ENCODE measurements around the gene CD300E. TPM values are rescaled to one million over a fixed set of nuclear protein-coding genes. Genes with fewer than 3 reads are reported as not detected.

Gene CD300E
- polyA plus RNA-seq, 1 donor (not counting 4 experiments of a cell fraction or from before 2014, with no cell fraction given) = not detected

DNA sequence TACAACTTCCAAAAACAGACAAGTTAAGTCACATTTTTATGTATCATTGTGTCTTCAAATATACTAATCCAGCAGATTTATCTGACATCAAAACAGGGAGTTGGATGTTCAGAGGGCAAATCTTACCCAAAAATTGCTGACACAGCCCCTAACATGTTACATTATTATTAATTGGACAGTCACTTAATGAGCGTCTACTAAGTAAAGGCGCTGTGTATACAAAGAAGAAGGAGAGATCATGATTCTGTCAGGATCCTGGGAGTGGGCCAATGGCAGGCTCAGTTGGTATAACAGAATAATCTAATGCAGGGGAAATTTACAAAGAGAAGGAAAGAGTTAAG is 18.4 kb upstream of the CD300E start:
- Histone ChIP-seq H3K9me1 (ENCODE audit: control insufficient read depth, extremely low read depth, insufficient read depth, low read length) (no peaks in the 10 kb centered on the region), H3K4me2 (ENCODE audit: control insufficient read depth, extremely low read depth, insufficient read depth, low read depth, low read length) (no peak overlapping the region), H3K79me2 (ENCODE audit: control insufficient read depth, insufficient read depth, low read length) (no peaks in the 10 kb centered on the region), H3K36me3 (ENCODE audit: control insufficient read depth in 2 of 2, extremely low read depth in 1 of 2, insufficient read depth in 2 of 2, low read length in 2 of 2) (no peaks in the 10 kb centered on the region), H3K27me3 (ENCODE audit: control insufficient read depth, extremely low read depth, insufficient read depth, low read length) (peaks cover 11% of the 10 kb centered on the region), H3K27ac (ENCODE audit: control insufficient read depth, insufficient read depth, low read length) (no peak overlapping the region), H3K9me3 (ENCODE audit: control insufficient read depth, low read depth, low read length) (no peaks in the 10 kb centered on the region), H3K9ac (ENCODE audit: control insufficient read depth, extremely low read depth, insufficient read depth, low read length) (no peak overlapping the region), H3K4me3 (ENCODE audit: control insufficient read depth in 2 of 3, extremely low read depth in 1 of 3, insufficient read depth in 2 of 3, low read depth in 1 of 3, low read length in 3 of 3) (no peak overlapping the region), H4K20me1 (ENCODE audit: control insufficient read depth, extremely low read depth, insufficient read depth, low read length) (no peaks in the 10 kb centered on the region), H3K4me1 (ENCODE audit: control insufficient read depth, extremely low read depth, insufficient read depth, low read length) (no peaks in the 10 kb centered on the region), H2AFZ (ENCODE audit: control insufficient read depth, low read length) (no peak overlapping the region)
- FAIRE-seq (no peak), DNase-seq (ENCODE audit: low read depth, low spot score) (no peak)
- TF ChIP-seq EZH2 (IDR thresholded peaks at IDR 0.05; ENCODE audit: low read length) = no peak
- TF ChIP-seq CTCF (optimal IDR thresholded peaks at IDR 0.05 in 1 of 3, IDR thresholded peaks at IDR 0.05 in 1 of 3, conservative IDR thresholded peaks at IDR 0.05 in 1 of 3; ENCODE audit: extremely low read depth in 1 of 3, insufficient read depth in 2 of 3, low read length in 3 of 3) = no peak
- dilution Hi-C loops (cut with MboI; ENCODE audit: extremely low pct_ligation_motif_present, low sequenced_read_pairs) = no loop called here

DNA sequence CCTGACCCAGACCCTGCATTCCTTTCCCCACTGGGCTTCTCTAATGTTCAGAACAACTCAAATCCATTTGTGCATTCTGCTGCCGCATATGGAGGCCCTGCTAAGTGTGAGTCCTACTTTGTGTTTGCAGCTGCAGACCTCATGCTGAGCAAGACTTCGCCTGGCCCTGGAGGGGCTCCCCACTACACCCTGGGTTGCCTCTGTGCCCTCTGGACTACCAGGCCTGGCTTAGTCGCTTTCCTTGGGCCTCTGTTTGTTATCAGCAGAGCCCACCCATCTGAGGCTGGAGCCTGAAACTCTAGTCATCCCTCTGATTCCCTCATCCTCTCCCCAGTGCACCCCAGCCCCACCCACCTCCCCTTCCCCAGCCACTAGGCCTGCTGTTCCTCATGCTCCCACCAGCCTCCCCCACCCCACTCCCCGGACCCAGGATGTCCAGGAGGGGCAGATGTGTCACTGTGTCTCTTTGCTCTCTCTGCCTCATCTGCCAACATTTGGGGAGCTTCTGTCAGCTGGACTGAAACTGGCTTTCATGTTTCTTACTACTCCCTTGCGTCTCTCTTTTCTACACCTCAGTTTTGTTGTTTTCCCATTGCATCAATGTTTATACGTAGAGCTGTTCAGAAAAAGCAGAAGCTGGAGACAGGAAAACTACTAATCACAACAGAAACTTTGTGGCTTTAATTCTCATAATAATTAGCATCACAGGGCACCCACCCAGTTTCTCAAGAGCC is 17.9 kb upstream of the CD300E start:
- Histone ChIP-seq H3K79me2 (ENCODE audit: control insufficient read depth, insufficient read depth, low read length) (no peaks in the 10 kb centered on the region), H3K9me3 (ENCODE audit: control insufficient read depth, low read depth, low read length) (no peaks in the 10 kb centered on the region), H3K9ac (ENCODE audit: control insufficient read depth, extremely low read depth, insufficient read depth, low read length) (no peak overlapping the region), H3K9me1 (ENCODE audit: control insufficient read depth, extremely low read depth, insufficient read depth, low read length) (no peaks in the 10 kb centered on the region), H3K36me3 (ENCODE audit: control insufficient read depth in 2 of 2, extremely low read depth in 1 of 2, insufficient read depth in 2 of 2, low read length in 2 of 2) (no peaks in the 10 kb centered on the region), H3K4me2 (ENCODE audit: control insufficient read depth, extremely low read depth, insufficient read depth, low read depth, low read length) (no peak overlapping the region), H4K20me1 (ENCODE audit: control insufficient read depth, extremely low read depth, insufficient read depth, low read length) (no peaks in the 10 kb centered on the region), H3K27ac (ENCODE audit: control insufficient read depth, insufficient read depth, low read length) (no peak overlapping the region), H3K4me3 (ENCODE audit: control insufficient read depth in 2 of 3, extremely low read depth in 1 of 3, insufficient read depth in 2 of 3, low read depth in 1 of 3, low read length in 3 of 3) (no peak overlapping the region), H2AFZ (ENCODE audit: control insufficient read depth, low read length) (no peak overlapping the region), H3K27me3 (ENCODE audit: control insufficient read depth, extremely low read depth, insufficient read depth, low read length) (peaks cover 11% of the 10 kb centered on the region), H3K4me1 (ENCODE audit: control insufficient read depth, extremely low read depth, insufficient read depth, low read length) (no peaks in the 10 kb centered on the region)
- dilution Hi-C loops (cut with MboI; ENCODE audit: extremely low pct_ligation_motif_present, low sequenced_read_pairs) = no loop called here
- DNase-seq (ENCODE audit: low read depth, low spot score) (no peak), FAIRE-seq (no peak)
- no peak for TF ChIP-seq EZH2 (IDR thresholded peaks at IDR 0.05; ENCODE audit: low read length)

GRCh38 chr17:74639704-74640151 is 16.2 kb upstream of the CD300E start:
- Histone ChIP-seq H3K9ac (ENCODE audit: control insufficient read depth, extremely low read depth, insufficient read depth, low read length) (no peak overlapping the region), H3K9me3 (ENCODE audit: control insufficient read depth, low read depth, low read length) (no peaks in the 10 kb centered on the region), H3K27ac (ENCODE audit: control insufficient read depth, insufficient read depth, low read length) (no peak overlapping the region), H3K4me1 (ENCODE audit: control insufficient read depth, extremely low read depth, insufficient read depth, low read length) (no peaks in the 10 kb centered on the region), H3K9me1 (ENCODE audit: control insufficient read depth, extremely low read depth, insufficient read depth, low read length) (no peaks in the 10 kb centered on the region), H4K20me1 (ENCODE audit: control insufficient read depth, extremely low read depth, insufficient read depth, low read length) (no peaks in the 10 kb centered on the region), H2AFZ (ENCODE audit: control insufficient read depth, low read length) (no peak overlapping the region), H3K79me2 (ENCODE audit: control insufficient read depth, insufficient read depth, low read length) (no peaks in the 10 kb centered on the region), H3K4me2 (ENCODE audit: control insufficient read depth, extremely low read depth, insufficient read depth, low read depth, low read length) (no peak overlapping the region), H3K27me3 (ENCODE audit: control insufficient read depth, extremely low read depth, insufficient read depth, low read length) (peaks cover 11% of the 10 kb centered on the region), H3K36me3 (ENCODE audit: control insufficient read depth in 2 of 2, extremely low read depth in 1 of 2, insufficient read depth in 2 of 2, low read length in 2 of 2) (no peaks in the 10 kb centered on the region), H3K4me3 (ENCODE audit: control insufficient read depth in 2 of 3, extremely low read depth in 1 of 3, insufficient read depth in 2 of 3, low read depth in 1 of 3, low read length in 3 of 3) (no peak overlapping the region)
- no peak for TF ChIP-seq EZH2 (IDR thresholded peaks at IDR 0.05; ENCODE audit: low read length)
- TF ChIP-seq CTCF (optimal IDR thresholded peaks at IDR 0.05 in 1 of 3, IDR thresholded peaks at IDR 0.05 in 1 of 3, conservative IDR thresholded peaks at IDR 0.05 in 1 of 3; ENCODE audit: extremely low read depth in 1 of 3, insufficient read depth in 2 of 3, low read length in 3 of 3) = no peak
- no peak for DNase-seq (ENCODE audit: low read depth, low spot score)
- no peak for FAIRE-seq
- dilution Hi-C loops (cut with MboI; ENCODE audit: extremely low pct_ligation_motif_present, low sequenced_read_pairs) = no loop called here

Measured in keratinocyte (primary cell).